IPS-15b (cell line): ENCODE measurements around the gene DIP2C.

Experiments used
- H3K27me3 ChIP-seq: one replicate; pipeline ENCODE4 v1.6.1; 2013; ENCODE audit warnings: low read length; ENCODE audit not compliant: control insufficient read depth, insufficient read depth
- H3K36me3 ChIP-seq: one replicate; pipeline ENCODE4 v1.6.1; 2013; ENCODE audit warnings: low read length; ENCODE audit not compliant: control insufficient read depth, insufficient read depth
- H3K4me1 ChIP-seq: one replicate; pipeline ENCODE4 v1.6.1; 2013; ENCODE audit warnings: mild to moderate bottlenecking, low read length; ENCODE audit not compliant: control insufficient read depth, insufficient read depth
- H3K4me3 ChIP-seq: one replicate; pipeline ENCODE4 v1.5.1; 2013; ENCODE audit warnings: low read depth, low read length
- H3K9ac ChIP-seq: one replicate; pipeline ENCODE4 v1.6.1; 2013; ENCODE audit warnings: low read depth, mild to moderate bottlenecking, low read length
- H3K9me3 ChIP-seq: one replicate; pipeline ENCODE4 v1.6.1; 2013; ENCODE audit warnings: mild to moderate bottlenecking, low read length; ENCODE audit not compliant: control insufficient read depth, insufficient read depth

DIP2C gene

GRCh38 chr10:387909-388660 lies 301.4 kb downstream of the DIP2C start:
- H3K27me3 ChIP-seq, result no peaks in the 10 kb centered on the region
- no peaks in the 10 kb centered on the region for H3K9me3 ChIP-seq
- H3K9ac ChIP-seq, result no peak overlapping the region
- H3K4me1 ChIP-seq, result no peaks in the 10 kb centered on the region
- H3K36me3 ChIP-seq, result peaks cover 11% of the 10 kb centered on the region
- H3K4me3 ChIP-seq, result no peak overlapping the region

GRCh38 chr10:387593-387891 lies 301.9 kb downstream of the DIP2C start:
- no peaks in the 10 kb centered on the region for H3K9me3 ChIP-seq
- H3K9ac ChIP-seq, result no peak overlapping the region

GRCh38 chr10:386771-387592 lies 302.5 kb downstream of the DIP2C start:
- no peaks in the 10 kb centered on the region for H3K27me3 ChIP-seq
- H3K4me3 ChIP-seq, result no peak overlapping the region
- peaks cover 11% of the 10 kb centered on the region for H3K36me3 ChIP-seq
- H3K4me1 ChIP-seq, result no peaks in the 10 kb centered on the region
- no peak overlapping the region for H3K9ac ChIP-seq
- H3K9me3 ChIP-seq, result no peaks in the 10 kb centered on the region

More at GRCh38 chr10:387593-387891, 301.9 kb downstream of the DIP2C start:
- Histone ChIP-seq H3K4me1 (no peaks in the 10 kb centered on the region), H3K27me3 (no peaks in the 10 kb centered on the region), H3K36me3 (peaks cover 11% of the 10 kb centered on the region), H3K4me3 (no peak overlapping the region)

- Histone ChIP-seq H3K9me3 (no peaks in the 10 kb centered on the region), H3K9ac (no peak overlapping the region), H3K4me3 (no peak overlapping the region)
Observed at GRCh38 chr10:385571-386300, 303.7 kb downstream of the DIP2C start.

GRCh38 chr10:384538-385305 lies 304.7 kb downstream of the DIP2C start:
- H3K4me1 ChIP-seq, result no peaks in the 10 kb centered on the region
- H3K9me3 ChIP-seq, result no peaks in the 10 kb centered on the region
- H3K27me3 ChIP-seq, result no peaks in the 10 kb centered on the region
- no peak overlapping the region for H3K4me3 ChIP-seq
- H3K9ac ChIP-seq, result no peak overlapping the region
- peaks cover 9% of the 10 kb centered on the region for H3K36me3 ChIP-seq

More at GRCh38 chr10:385571-386300, 303.7 kb downstream of the DIP2C start:
- peaks cover 14% of the 10 kb centered on the region for H3K36me3 ChIP-seq
- H3K4me1 ChIP-seq, result no peaks in the 10 kb centered on the region
- no peaks in the 10 kb centered on the region for H3K27me3 ChIP-seq

GRCh38 chr10:383519-383918 lies 305.9 kb downstream of the DIP2C start:
- Histone ChIP-seq H3K27me3 (no peaks in the 10 kb centered on the region), H3K9ac (no peak overlapping the region), H3K4me1 (no peaks in the 10 kb centered on the region), H3K4me3 (no peak overlapping the region), H3K36me3 (peaks cover 5% of the 10 kb centered on the region), H3K9me3 (no peaks in the 10 kb centered on the region)

GRCh38 chr10:381805-382204 lies 307.7 kb downstream of the DIP2C start:
- no peak overlapping the region for H3K4me3 ChIP-seq
- H3K4me1 ChIP-seq, result no peaks in the 10 kb centered on the region
- no peaks in the 10 kb centered on the region for H3K9me3 ChIP-seq
- H3K36me3 ChIP-seq, result peaks cover 5% of the 10 kb centered on the region
- H3K27me3 ChIP-seq, result no peaks in the 10 kb centered on the region
- no peak overlapping the region for H3K9ac ChIP-seq

GRCh38 chr10:381346-381745 lies 308.1 kb downstream of the DIP2C start:
- H3K36me3 ChIP-seq, result peaks cover 5% of the 10 kb centered on the region
- H3K4me1 ChIP-seq, result no peaks in the 10 kb centered on the region
- H3K9me3 ChIP-seq, result no peaks in the 10 kb centered on the region
- no peaks in the 10 kb centered on the region for H3K27me3 ChIP-seq
- H3K9ac ChIP-seq, result no peak overlapping the region
- H3K4me3 ChIP-seq, result no peak overlapping the region

- no peaks in the 10 kb centered on the region for H3K27me3 ChIP-seq
- H3K9me3 ChIP-seq, result no peaks in the 10 kb centered on the region
- peaks cover 5% of the 10 kb centered on the region for H3K36me3 ChIP-seq
- no peak overlapping the region for H3K9ac ChIP-seq
- no peaks in the 10 kb centered on the region for H3K4me1 ChIP-seq
- no peak overlapping the region for H3K4me3 ChIP-seq
Observed at GRCh38 chr10:380313-380940, 309.0 kb downstream of the DIP2C start.

- no peaks in the 10 kb centered on the region for H3K4me1 ChIP-seq
- H3K36me3 ChIP-seq, result peaks cover 3% of the 10 kb centered on the region
- H3K9me3 ChIP-seq, result no peaks in the 10 kb centered on the region
- no peaks in the 10 kb centered on the region for H3K27me3 ChIP-seq
- H3K4me3 ChIP-seq, result no peak overlapping the region
- no peak overlapping the region for H3K9ac ChIP-seq
Observed at GRCh38 chr10:378930-379704, 310.4 kb downstream of the DIP2C start.
